GM21381 (cell line): ENCODE measurements around the gene TEPSIN.

Source experiments
- ATAC-seq: cut with Tn5 transposase; IDR thresholded peaks from one replicate; pipeline ENCODE4 v1.9.1; 2021; ENCODE audit warnings: mild to moderate bottlenecking, moderate library complexity; ENCODE audit not compliant: unreplicated experiment

TEPSIN gene

DNA sequence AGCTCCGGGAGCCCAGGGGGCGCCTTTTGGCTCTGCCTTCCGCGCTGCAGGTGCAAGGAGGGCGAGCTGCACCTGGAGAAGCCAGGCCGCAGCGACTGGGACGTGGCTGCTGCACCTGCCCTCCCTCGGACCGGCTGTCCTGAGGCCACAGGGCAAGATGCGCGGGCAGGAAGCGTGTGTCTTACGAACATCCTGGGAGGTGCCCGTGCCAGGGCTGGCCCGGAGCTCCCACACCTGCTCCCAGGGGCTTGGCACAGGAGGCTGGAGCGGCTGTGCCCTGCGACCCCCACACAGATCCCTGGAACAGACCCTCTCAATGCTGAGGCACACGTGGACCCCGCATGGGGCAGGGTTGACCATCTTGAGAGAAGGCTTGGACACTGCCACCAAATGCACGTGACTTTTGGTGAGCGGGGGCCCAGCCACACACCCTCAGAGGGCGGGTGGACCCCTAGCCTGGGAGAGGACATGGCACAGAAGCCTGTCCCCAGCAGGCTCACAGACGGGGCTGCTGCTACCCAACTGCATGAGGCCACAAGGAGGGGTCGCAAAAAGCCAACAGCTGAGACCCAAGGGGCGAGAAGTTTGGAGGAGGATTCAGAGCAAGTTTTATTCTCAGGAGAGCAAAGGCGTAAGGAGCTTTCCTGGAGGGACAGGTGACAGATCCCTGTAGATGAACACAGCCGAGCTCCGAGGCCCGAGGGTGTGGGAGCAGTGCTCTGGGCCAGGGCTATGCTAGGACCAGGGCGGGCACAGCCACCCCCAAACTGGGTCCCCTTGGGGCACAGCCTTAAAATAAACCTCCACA, 11.6 kb upstream of the TEPSIN start:
- ATAC-seq: no peak

DNA sequence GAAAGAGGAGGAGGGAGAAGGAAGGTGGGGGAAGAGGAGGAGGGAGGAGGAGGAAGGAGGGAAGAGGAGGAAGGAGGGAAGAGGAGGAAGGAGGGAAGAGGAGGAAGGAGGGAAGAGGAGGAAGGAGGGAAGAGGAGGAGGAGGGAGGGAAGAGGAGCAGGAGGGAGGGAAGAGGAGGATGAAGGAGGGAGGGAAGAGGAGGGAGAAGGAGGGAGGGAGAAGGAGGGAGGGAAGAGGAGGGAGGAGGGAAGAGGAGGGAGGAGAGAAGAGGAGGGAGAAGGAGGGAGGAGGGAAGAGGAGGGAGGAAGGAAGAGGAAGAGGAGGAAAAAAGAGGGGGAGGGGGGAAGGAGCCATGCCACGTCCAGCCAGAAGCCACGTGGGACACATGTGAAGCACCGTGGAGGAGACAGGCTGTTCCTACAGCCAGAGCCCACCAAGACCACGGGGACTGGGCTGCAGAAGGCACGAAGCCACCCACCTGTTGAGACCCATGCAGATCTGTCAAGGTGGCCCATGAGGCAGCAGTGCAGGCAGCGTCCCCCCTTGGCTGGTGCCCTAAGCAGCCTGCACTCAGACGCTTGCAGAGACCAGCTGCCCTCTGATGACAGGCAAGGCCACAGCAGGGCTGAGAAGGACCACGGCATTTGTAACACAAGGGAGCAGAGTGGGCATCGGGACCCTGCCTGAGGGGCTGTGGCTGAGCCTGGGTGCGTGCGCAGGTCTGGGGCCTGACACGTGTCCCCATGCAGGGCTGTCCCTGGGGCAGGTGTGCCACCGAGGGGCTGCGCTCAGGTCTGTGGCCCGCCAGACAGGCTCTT, 10.6 kb upstream of the TEPSIN start:
- ATAC-seq: no peak

DNA sequence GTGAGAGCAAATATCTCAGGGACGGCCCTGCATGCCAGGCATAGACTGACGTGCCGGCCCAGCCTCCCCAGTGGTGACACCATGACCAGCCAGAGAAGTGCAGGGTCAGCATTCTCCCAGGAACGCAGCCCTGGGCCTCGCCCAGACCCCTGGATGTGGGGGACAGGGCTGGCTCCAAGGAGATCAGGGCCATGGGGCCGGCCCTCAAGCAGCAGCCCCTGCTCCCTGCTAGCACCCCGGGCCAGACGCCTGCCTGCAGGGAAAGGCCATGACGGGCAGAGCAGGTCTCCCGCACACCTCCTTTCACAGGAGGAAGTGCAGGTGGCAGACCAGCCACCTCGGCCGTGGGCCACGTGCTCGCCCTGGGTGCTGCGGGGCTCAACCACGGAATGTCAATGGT, 9.8 kb upstream of the TEPSIN start:
- ATAC-seq: no peak

DNA sequence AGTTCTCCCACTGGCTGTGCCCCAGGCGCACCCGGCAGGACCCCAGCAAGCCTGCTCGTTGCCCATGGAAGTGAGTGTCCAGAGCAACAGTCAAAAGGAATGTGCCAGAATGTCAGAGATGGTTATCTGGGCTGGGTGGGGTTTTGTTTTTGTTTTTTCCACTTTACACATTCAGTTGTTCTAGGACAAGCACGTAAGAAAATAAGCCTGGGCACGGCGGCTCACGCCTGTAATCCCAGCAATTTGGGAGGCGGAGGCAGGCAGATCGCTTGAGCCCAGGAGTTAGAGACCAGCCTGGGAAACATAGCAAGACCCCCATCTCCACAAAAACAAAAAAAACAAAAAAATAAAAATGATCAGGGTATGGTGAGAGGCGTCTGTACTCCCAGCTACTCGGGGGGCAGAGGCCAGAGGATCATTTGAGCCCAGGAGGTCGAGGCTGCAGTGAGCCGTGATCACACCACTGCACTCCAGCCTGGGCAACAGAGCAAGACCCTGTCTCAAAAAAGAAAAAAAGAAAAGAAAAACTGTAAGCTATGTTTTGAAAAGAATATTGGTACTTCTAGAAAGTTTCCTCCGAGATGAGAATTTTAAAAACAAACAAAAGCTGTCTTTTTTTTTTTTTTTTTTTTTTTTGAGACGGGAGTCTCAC, 8.6 kb upstream of the TEPSIN start:
- ATAC-seq: no peak

DNA sequence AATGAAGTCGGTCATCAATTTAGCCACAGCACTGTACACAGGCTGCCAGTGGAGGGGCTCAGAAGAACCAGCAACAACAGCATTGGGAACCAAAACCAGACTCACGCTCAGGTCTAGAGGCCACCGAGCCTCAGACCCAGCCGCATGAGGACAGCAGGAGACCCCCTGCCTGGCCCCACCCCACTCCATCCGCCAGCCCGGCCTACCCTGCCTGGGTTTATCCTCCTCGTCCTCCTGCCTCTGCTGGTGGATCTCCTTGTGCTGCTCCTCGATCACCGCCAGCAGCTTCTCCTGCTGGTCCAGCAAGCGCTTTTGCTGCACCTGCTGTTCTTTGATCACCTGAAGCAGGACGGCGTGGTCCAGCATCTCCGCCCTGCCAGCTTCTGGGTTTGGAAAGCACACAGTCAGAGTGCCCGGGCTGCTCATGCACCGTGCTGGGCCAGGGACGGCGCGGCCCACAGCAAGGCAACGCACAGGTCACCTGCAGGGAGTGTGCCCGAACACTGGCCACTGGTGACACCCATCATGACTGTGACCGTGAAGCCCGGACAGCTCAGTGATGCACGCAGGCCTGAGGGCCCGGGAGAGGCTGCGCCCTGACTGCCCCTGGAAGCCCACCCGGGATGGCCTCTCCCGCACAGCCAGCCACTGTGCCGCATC, 8.0 kb upstream of the TEPSIN start:
- no peak for ATAC-seq

DNA sequence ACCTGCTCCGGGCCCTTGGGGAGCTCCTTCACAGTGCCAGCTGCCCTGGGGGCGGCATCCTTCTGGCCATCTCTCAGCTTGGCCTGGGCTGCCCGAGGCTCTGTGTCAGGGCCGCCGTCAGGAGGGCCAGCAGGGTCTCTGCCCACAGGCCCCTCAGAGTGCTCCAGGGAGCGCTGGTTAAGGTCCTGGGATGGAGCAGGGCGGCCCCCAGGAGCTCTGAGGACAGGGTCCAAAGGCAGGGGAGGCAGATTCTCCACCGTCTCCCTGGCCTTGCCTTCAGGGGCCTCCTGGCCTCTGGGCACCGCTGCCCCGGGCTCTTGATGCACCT, 7.5 kb upstream of the TEPSIN start:
- ATAC-seq: no peak

DNA sequence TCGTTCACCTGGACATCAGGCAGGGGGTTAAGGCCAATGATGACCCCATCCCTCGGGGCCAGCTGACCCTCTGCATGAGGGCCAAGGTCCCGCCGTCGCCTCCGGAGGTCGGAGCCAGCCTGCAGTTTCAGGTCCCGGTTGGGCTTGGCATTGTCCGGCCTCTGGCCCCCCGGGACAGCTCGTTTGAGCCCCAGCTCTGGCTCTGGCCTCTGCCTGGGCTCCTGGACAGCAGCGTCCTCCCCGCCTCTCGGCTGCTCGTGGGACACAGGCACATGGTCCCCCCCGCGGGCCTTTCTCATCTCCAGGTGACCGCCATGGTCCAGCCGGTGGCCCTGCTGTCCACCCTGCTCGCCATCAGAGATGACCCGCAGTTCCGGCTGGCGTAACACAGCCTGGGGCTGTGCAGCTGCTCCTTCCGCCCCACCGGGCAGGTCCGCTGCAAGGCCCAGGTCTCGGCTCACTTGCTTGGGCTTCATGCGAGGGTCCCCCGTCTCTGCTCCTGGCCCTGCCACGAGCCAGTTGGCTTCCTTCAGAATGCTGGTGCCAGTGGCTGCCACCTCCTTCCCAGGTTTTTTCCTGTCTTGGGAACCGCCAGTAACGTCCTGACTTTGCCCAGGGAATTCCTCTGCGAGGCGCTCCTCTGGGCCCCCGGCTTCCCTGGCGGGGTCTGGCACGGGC, 6.9 kb upstream of the TEPSIN start:
- no peak for ATAC-seq

DNA sequence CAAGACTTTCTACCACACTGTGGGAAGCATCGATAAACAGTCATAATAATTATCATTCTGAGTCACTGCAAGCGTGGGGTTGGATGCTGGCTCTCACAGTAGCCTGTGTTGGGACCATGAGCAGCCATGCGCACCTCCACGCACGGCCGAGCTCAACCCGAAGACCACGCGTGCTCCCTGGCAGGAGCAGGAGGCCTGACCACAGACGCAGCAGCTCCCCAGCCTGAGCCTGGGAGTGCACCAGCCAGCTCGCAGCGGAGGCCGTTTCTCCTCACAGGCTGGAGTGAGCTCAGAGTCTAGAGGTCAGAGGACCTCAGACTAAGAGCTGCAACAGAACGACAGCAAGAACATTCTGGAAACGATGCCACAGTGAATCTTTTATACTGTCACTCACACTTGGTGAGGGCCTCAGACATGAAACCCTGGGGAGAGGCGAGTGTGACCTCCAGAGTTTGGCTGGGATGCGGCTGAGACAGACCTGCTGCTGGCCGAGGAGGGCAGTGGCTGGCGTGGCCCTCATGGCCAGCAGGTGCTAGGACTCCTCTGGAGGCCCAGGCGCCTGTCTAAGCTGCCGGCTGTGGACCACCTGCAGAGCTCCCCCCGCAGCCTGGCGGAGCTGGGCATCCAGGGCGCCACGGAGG, 6.3 kb upstream of the TEPSIN start:
- ATAC-seq: no peak

DNA sequence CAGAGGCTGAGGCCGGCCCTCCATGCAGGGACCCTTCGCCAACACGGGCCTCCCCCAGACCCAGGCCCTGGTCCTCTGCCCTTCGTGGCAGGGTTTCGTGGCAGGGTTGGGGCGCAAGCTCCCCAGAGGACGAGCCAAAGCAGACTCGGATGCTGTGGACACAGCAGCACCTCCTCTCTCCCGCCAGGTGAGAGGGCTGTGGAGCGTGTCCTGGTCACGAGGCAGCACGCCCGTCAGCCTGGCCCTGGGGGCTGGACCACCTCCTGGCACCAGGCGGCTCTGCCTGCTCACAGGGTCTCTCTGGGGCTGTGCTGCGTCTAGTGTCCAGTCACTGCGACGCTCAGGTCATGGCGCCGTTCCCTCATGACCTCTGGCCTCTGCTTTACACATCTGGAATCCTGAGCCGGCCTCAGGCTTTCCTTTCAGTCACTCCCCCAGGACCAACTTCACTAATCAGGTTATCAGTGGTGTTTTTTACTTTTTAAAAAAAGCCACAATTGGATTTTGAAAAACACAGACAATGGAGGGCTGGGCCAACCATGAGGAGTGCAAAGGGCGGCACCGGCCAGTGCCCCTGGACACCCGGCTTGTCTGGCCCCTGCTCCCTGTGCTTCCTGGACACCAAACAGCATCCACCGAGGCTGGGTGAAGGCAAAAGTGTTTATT, 5.6 kb upstream of the TEPSIN start:
- no peak for ATAC-seq

DNA sequence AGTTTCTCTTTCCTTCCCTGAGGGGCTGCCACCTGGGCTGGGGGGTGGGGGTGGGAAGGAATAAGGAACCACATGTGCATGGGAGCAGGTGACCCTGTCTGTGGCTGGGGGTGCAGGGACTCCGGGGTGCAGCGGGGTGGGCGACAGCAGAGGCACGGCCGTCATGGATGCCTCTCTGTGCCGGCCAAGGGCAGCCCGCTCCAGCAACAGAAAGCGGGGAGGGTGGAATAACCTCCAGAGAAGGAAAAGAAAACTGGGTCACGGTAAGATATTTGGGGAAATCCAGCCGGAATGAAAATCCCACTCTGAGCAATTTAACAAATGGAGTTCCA, 4.4 kb upstream of the TEPSIN start:
- ATAC-seq: no peak

DNA sequence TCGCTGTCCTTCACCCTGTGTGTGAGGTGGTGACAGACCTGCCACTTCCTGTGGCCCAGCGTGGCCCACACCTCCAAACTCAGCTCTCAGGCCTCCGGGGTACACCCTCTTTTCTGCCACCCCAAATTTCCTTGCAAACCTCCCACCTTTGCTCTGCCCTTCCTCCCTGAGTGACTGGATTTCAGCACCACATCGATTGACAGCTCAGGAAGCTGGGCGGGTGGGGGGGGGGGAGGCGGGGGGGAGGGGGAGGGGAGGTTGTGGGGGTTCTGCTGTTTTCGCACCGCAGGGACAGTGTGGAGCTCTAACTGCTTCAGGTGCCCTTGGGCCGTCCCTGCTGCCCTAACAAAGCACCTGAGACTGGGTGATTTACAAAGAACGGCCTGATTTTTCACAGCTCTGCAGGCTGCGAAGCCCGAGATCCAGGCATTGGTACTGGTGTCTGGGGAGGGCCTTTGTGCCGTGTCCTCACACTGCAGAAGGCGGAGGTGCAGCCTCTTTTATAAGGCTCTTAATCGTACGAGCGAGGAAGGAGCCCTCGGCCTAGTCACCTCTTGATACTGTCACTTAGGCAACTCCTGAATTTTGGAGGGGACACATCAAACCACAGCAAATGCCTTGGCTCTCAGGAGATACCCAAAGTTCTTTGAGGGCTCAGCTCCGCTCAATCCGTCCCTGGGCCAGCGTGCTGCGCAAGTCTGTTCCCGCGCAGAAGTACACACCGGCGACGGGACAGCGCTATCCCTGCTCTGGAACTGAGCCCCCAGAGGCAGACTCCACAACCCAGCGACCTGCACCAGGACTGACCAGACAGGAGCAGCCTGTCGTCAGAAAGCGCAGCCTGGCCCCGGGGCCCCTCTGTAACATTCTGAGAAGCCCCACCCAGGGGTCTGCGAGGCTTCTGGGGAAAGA, 3.8 kb upstream of the TEPSIN start:
- ATAC-seq: no peak

DNA sequence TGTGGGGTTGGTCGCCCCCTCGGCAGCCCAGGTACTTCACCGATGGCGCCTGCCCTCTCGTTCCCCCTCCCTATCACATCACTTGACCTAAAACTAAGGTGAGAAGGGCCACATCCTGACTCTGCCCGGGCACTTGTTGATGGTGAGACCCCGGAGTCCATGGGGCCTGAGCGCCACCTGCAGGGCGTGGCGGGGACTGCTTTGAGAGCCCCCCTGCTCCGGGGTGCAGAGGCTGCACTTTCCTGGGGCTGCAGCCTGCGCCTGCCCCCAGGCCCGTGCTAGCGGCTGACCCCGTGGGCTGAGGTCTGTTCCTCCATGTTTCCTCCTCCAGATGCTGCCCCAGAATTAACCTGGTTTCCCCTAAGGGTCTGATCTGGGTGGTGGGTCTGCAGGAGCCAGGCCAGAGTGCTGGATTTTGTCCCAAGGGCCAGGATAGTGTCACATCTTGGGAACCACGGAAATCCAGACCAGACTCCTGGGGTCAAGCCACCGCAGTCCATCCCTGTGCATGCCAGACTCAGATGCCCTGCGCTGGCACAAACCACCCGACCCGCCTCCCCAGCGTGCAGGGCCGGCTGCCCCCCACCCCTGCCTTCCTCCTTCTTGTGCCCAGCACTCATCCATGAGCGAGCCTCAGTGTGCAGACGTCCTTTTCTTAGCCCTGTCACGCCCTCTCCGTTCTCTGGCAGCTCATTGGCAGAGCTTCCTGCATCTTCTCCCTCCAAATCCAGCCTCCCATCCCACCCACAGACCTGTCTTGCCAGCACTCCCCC, 3.0 kb upstream of the TEPSIN start:
- ATAC-seq: no peak

DNA sequence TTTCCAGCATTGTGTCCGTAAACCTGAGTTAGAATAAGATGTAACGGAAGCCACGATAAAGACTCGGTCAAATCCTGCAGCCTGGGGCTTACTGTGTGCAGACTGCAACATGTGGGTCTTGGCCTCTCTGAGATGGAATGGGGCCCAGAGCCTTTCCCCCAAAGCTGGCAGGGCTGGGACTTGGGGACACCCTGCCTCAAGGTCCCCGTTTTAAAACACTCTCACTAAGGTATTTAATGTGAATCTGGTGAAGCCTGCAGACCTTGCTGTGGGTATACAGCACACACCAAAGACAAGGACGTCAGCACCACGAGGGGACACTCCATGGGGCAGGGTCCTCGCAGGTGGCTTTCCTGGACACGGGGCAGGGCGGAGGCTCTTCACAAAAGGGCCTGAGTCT, 2.3 kb upstream of the TEPSIN start:
- no peak for ATAC-seq

DNA sequence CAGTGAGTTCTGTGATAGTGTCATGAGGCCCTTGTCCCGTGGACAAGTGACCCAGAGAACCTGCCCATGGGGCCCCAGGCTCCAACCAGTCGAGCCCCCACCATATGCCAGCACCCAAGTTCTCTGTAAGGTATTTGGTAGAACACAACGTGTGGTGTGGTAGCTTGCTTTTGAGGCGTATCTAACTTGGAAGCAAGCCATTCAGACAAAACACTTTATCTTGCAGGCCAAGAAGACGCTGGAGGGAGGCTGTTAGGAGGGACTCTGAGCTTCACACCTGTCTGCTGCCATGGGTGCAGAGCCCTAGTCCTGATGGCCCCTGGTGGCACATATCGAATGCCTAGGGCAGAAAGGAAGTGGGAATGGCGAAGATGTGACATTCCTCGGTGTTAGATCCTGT, 1.9 kb upstream of the TEPSIN start:
- no peak for ATAC-seq

DNA sequence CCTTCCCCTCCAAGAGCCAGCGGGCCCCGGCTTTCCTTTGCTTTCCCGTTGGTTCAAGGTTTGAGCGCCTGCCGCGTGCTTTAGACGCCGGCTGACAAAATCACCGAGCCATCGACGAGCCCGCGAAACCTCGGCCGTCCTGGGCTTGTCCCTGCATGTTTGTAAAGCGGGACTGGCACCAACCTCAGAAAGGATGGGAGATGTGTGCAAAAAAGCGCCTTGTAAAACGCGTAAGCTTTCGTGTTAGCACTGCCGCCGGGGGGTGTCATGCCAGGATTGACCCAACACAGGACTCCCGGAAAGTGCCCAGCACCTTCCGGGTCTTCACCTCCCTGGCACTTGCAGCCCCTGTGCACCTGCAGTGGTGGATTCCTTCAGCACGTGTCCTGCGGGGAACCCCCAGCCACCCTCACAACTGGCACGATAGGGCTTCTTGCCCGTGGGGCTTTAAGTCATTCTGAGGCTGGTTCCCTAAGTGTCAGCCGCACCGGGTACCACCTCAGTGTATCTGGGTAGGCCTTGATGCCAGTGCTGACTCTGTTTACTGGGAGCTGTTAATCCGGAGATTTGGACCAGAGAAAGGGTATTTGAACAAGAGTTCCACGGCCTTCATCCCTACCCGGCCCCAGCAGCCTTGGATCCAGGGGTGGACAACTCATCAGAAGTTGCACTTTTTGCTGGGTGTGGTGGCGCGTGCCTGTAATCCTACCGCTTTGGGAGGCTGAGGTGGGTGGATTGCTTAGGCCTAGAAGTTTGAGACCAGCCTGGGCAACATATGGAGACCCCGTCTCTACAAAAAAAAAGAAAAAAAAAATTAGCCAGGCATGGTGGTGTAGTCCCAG, 1.1 kb upstream of the TEPSIN start:
- no peak for ATAC-seq

DNA sequence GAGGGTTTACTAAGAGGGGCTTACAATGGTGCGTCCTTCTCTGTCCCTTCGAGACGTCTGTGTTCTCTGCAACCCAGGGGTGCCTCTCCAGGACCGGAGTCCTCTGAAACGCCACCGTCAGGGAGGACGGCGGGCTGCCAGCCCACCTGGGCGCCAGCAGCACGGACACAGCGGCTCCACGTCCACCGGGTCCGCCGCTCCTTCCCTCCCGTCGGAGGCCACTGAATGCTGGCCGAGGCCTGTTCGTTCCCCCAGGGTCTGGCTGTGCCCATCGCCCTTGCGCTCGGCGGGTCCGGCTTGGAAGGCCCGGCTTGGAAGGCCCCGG, 403 bp downstream of the TEPSIN start:
- ATAC-seq: peak; percentile 1
